ENCODE data around the gene MYLK3.

Gene MYLK3

DNA sequence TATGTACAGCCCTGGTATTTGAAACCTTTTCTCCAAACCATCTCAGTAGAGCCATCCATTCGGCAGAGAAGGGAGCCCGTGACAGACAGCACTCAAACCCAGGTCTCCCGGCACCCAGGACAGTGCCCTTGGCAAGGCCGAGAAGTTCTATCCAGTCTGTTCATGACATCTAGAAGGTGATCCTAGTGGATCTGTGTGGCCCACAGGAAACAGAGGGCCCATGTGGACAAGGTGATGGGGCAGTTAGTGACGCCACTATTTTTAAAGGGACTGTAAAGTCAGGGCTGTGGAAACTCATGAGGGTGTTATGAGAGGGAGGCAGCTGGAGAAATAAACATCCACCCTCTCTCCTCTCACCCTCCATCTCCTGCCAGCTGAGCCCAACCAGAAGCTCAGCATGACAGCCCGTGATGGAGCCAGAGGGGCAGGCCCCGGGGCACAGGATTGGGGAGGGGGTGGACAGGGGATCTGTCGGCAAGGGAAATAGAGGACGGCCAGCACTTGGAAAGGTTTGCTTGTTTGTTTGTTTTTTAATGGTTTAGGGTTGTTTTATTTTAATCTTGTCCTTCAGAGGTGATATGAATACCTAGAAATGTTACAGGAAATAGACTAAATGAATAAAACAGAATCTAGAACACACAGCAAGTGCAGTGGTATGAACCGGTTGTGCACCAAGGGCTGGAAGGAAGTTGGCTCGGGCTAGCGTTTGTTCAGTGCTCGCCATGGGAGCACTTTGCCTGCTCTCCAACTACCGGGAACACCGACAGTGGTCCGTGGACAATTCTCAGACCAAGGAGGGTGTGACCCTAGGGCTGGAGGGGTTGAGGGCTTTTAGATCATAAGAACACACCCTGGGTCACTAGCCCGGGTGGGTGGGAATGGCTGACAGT is 17.1 kb downstream of the MYLK3 start:
- intact Hi-C loops (cut with DNase I): no loop called here
- DNase-seq: no peak

DNA sequence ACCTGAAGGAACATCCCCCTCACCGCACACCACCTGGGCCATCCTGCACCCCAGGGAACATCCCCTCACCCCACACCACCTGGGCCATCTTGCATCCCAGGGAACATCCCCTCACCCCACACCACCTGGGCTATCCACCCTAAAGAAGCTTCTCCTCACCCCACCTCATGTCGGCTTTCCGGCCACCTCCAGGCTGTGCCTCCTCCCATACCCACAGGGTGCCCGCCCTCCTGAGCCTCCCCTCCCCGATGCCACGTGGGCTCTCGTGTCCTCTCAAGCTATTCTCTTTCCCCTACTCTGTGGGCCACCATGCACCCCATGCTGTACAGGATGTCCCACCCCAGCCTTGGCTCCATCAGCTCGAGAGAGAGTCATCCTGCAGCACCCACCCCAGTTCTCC is 18.0 kb downstream of the MYLK3 start:
- DNase-seq: peak in 1 of 42 donors; percentile 11
- intact Hi-C loops (cut with DNase I): no loop called here

DNA sequence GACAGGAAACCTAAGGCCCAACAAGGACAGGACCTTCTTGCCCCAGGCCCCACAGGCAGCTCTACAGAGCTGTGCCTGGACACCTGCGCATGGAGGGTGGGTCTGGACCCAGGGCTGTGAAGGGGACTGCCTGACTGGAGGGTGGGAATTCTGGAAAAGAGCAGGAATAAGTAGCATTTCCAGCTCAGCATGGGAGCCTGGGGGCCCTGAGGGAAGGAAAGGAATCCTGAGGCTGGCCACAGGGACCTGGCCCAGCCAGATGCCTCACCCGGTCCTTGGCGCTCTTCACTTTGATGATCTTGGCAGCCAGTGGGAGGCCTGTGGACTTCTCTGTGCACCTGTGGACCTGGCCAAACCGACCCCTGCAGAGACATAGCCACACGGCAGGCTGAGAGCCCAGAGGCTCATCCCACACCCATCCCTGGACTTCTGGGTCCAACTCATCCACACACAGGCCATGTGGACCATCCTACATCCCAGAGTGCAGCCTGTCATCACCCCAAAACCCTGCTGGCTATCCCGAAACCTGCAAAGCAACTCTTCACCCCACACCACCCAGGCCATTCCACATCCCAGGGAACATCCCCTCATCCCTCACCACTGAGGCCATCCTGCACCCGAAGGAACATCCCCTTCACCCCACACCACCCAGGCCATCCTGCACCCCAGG is 18.7 kb downstream of the MYLK3 start:
- intact Hi-C loops (cut with DNase I): no loop called here
- peak in 1 of 42 donors; percentile 11 for DNase-seq

DNA sequence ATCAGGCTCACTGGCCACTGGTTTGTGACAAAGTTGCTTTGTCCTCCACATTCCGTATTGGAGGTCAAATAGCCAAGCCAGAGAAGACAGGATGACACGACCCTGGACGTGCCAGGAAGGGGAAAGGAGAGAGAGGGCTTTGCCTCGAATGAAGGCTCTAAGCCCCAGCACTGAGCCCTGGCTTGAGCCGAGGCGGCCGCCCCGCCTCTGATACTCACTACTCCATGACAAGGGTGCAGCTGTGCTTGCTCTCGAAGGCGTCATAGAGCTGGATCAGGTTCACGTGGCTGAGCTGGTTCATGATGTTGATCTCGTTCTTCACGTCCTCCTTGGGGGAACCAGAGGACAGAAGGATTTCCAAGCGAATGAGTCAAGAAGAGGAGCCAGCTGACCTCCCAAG is 19.3 kb downstream of the MYLK3 start:
- peak in 1 of 42 donors; percentile 7 for DNase-seq
- intact Hi-C loops (cut with DNase I): no loop called here

DNA sequence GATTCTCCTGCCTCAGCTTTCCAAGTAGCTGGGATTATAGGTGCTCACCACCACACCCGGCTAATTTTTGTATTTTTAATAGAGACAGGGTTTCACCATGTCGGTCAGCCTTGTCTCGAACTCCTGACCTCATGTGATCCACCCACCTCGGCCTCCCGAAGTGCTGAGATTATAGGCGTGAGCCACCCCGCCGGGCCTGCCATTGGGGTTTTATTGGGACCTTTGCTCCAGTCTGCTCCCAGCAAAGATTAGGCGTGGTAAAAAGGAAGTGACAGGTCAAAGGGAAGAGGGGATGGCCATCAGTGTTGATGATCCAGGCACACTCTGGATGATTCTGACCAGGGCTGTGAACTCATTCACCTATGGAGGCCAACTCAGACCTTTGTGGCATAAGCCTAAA is 20.5 kb downstream of the MYLK3 start:
- DNase-seq: peak in 1 of 42 donors; percentile 20
- intact Hi-C loops (cut with DNase I): no loop called here

DNA sequence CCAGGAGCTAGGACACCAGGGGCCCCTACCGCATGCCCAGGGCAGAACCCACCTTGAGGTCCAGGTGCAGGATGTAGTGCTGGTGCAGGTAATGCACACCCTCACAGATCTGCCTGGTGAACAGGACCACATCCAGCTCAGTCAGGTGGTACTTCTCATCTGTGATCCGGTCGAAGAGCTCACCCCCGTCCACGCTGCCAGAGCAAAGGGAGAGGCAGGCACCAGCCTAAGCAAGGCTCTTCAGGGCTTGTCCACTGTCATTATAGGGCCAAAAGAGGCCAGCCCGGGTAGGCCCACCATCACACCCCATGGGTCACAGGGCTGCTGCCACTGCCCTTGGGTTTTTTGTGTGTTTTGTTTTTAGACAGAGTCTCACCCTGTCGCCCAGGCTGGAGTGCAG is 21.0 kb downstream of the MYLK3 start:
- peak in 2 of 42 donors; percentile 8 to 14 for DNase-seq
- intact Hi-C loops (cut with DNase I): no loop called here

DNA sequence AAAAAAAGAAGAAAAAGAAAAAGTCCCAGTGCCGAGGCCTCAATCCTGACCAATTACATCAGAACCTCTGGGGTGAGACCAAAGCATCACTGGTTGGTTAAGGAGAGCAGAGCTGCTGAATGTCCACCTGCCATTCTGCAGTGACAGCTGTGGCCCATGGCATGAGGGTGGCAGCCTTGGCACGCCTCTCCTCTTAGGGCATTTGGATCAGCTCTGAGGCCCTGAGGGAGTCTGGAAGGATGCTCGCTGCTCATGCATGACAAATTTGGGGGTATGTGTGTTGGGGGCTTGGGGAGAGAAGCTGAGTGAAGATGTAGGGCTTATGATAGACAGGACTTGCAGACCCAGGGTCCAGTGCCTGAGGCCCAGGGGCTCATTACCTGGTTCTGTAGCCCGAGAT is 26.3 kb downstream of the MYLK3 start:
- intact Hi-C loops (cut with DNase I): no loop called here
- DNase-seq: no peak

DNA sequence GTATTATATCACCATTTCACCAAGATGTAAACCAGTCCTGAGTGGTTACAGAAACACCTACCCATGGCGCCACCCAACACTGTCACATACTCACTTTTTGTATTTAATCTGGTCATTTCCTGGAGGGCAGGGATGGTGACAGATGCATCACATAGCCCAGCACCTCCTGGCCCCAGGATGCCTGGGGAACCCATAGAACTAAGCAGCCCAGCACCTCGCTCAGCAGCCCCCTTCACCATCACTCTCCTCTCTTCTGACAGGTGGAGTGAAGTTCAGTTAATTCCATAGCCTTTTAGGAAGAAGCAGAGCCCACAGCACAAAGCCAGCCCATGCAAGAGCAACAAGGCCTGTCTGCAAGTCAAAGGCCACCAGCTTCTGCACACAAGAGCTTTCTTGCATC is 27.5 kb downstream of the MYLK3 start:
- peak in 2 of 42 donors; percentile 5 to 9 for DNase-seq
- intact Hi-C loops (cut with DNase I): no loop called here

DNA sequence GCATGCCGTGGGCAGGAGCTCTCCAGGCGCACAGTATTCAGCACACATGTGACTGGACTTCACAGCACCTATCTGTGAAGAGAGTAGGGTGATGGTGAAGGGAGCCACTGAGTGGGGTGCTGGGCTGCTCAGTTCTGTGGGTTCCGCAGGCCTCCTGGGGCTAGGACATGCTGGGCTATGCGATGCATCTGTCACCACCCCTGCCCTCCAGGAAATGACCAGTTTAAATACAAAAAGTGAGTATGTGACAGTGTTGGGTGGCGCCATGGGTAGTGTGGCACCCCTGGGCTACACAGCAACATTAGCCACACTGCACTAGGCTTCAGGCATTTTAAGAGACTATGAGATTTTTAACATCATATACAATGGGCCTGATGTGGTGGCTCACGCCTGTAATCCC is 28.6 kb downstream of the MYLK3 start:
- peak in 1 of 42 donors; percentile 21 for DNase-seq

DNA sequence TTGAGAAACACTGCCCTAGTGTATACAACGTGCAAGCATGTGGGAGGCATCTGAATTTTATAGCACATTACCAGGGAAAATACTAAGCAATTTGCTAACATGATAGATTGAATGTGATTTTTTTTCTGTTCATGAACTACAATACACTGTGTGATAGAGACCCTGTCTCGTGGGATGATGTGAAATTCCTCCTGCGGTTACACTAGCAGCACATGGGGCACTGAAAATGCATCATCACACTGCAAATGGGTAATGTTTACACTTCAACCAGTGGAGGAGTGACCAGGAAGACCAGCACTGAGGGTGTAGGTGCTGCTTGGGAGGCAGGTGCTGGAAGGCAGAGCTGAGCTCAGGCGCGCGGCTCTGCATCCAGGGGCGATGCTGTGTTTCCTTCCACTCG is 29.9 kb downstream of the MYLK3 start:
- DNase-seq: peak in 1 of 42 donors; percentile 18
- intact Hi-C loops (cut with DNase I): no loop called here

More for the DNA sequence above, 28.6 kb downstream of the MYLK3 start:
- intact Hi-C loops (cut with DNase I): no loop called here

DNA sequence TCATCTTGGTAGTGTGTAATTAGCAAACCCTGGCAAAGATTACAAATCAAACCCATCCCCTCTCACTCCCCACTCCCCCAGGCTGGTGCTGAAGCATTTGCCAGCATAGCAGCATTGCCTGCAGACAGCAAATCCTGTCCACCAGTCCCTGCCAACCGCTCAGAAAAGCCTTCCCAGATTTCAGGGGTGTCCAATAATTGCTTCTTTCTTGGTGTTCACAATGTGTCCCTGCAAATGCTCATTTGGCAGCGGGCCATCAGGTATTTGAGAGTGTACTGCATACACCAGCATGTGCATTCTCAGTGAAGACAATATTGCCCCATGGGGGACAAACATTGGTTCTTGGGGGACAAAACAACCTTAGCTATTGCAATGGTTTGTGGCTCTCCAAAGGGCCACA is 30.5 kb downstream of the MYLK3 start:
- DNase-seq: peak in 1 of 42 donors; percentile 7

DNA sequence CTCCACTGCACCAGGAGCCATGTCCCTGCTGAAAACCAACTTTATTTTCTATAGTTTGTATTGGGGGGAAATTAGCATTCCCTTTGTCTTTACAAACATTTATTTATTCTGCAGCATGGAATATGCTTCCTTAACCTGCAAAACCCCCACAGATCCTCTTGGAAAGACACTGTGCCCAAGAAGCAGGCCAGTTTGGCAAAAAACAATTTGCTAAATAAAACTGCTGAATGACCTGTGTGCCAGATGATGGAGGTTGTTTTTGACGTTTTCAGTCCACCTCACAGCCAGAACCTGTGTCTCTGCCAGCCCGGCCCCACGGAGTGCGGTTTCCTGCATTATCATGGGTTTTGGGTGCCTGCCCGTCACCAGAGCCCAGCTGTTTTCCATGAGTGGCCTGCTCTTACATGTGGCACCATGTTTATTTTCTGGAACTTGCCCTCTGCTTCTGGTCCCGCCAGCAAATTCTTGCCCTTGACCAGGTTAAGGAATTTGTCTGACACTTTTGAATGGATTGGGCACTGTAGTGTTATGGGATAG is 32.3 kb downstream of the MYLK3 start:
- intact Hi-C loops (cut with DNase I): no loop called here
- peak in 1 of 42 donors; percentile 34 for DNase-seq

More for the DNA sequence above, 30.5 kb downstream of the MYLK3 start:
- intact Hi-C loops (cut with DNase I): no loop called here

DNA sequence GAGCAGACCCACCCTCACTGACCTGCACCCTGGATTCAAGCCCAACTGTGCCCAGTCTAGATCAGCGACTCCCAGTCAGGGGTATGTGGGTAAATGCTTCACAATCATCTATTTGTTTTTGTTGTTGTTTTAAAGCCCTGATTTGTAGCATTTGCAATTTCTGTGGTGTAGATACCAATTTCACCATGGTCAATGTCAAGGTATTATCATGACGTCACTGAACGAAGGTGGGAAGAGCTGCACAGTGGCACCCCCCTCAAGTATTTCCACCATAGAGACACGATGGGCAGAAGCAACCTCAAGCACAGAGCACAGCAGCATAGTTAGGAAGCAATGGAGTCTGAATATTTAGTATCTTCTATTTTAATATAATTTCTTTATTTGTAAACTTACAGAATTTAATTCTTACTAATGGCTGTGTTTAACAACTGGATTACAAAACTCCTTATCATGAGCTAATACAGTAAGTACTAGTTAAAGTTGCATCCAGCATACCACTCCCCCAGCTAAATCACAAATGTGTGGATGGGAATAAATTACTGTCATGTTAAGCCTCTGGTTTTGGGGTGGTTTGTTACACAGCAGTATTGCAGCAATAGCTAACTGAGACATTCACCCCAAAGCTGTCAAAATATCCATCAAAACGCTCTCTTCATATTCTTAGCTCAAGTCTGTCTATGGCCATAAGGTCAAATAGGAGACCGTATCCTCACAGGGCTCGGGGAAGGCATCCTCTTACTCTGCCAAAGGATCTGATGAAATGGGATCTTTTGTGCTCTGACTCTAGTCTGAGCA is 33.1 kb downstream of the MYLK3 start:
- DNase-seq: no peak
- intact Hi-C loops (cut with DNase I): no loop called here

DNA sequence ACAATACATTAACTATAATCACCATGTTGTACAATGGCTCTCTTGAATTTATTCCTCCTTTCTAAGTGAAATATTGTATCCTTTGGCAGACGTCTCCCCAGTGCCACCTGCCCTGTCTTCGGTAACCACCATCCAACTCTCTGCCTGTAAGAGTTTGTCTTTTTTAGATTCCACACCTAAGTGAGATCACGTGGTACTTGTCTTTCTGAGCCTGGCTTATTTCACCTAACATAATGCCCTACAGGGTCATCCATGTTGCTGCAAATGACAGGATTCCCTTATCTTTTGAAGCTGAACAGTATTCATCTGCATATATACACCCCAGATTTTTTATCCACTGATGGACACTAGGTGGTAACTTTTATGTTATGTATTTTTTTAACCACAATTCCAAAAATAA is 34.5 kb downstream of the MYLK3 start:
- no peak for DNase-seq
- intact Hi-C loops (cut with DNase I): no loop called here

DNA sequence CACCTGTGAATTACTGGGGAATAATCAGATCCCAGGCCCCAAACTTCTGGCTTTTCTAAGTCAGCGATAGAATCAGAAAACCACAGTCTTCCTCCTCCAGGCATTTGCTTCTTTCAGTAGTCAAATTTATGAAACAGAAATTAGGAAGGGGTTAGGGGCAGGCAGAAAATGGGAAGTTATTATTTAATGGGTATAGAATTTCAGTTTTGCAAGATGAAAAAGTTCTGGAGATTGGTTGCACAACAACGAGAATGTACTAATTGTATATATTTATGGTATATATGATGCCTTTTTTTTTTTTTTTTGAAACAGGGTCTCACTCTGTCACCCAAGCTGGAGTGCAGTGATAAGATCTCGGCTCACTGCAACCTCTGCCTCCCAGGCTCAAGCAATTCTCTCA is 35.2 kb downstream of the MYLK3 start:
- intact Hi-C loops (cut with DNase I): no loop called here
- no peak for DNase-seq

DNA sequence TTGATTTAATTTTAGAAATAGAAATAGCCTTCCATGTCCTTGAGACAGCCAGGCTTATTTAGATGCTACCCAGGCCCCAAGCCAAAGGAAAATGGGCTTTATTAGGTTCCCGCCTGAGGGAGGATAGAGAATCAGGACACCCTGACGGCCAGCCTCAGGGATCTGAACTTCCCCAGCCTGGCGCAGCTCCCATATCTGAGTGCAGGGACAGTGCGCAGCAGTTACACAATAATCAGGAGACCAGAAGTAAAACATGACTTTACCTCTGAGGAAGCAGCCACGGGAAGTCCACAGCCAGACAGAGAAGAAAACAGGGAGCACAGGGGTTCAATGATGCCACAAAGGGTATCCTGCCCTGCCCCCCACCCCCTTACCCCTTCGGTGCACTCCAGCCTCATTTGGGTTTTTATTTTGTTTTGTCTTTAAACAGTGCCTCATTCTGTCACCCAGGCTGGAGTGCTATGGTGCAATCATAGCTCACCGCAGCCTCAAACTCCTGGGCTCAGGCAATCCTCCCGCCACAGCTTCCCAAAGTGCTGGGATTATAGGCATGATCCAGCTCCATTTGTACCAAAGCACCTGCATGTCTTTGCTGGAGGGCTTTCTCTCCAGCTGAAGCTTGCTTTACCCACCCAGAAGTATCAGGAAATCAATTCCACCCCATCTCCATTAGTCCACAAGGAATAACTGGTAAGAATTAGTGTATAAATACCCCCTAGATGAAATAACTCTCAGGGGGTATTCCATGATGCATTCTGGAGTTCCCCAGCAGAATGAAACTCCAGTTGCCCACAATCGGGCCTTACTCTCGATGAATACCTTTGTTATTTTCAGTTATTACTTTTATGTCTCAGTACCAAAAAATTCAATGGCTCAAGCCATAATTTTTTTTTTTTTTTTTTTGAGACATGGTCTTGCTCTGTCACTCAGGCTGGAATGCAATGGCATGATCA is 36.8 kb downstream of the MYLK3 start:
- intact Hi-C loops (cut with DNase I): no loop called here
- DNase-seq: peak in 4 of 42 donors; percentile 8 to 21 (median 10)

DNA sequence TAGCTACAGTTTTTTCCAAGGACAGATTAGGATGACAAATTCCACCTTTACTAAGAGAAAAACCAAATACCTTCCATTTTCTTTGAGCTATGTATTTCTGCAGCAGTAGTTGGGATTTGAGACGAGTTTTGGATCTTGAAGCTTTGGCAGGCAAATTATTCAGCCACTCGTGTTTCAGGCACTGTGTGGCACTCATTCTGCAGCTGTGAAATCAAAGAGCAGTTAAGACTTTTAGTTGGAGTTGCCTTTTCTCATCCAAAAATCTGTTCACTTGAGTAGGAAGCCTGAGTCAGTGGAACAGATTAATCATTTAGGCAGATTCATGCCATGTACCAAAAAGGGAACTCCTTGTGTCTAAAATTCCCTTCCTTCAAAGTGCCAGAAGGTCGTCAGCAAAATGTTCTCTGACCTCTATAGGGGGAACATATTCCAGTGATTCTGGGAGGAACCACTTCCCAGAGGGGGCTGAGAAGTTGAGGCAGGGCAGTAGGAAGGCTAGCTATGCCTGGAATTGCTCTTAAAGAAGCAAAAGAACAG is 38.6 kb downstream of the MYLK3 start:
- DNase-seq: peak in 12 of 42 donors; percentile 11 to 61 (median 43)
- intact Hi-C loops (cut with DNase I): no loop called here

DNA sequence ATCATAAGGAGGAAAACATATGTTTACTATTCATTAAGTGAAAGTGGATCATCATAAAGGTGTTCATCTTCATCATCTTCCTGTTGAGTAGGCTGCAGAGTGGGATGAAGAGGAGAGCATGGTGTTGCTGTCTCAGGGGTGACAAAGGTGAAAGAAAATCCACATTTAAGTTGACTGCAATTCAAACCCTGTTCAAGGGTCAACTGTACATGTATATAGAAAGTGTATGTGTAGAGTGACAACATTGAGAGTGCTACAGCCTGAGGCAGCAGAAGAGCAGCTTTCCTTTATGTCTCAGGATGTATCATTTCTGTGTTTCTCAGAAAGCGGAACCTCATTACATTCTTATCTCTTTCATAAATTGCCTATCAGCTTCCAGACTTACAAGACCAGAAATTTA is 41.5 kb downstream of the MYLK3 start:
- intact Hi-C loops (cut with DNase I): no loop called here
- no peak for DNase-seq
